ENCODE data around the gene PKP1. TPM values are rescaled to one million over a fixed set of nuclear protein-coding genes. Genes with fewer than 3 reads are reported as not detected.

The PKP1 gene
- total and polyA plus RNA-seq, 10 of the 15 experiments (the other 5 are each of a cell fraction or from before 2014, with no cell fraction given): 0.03 TPM; not detected in 9

DNA sequence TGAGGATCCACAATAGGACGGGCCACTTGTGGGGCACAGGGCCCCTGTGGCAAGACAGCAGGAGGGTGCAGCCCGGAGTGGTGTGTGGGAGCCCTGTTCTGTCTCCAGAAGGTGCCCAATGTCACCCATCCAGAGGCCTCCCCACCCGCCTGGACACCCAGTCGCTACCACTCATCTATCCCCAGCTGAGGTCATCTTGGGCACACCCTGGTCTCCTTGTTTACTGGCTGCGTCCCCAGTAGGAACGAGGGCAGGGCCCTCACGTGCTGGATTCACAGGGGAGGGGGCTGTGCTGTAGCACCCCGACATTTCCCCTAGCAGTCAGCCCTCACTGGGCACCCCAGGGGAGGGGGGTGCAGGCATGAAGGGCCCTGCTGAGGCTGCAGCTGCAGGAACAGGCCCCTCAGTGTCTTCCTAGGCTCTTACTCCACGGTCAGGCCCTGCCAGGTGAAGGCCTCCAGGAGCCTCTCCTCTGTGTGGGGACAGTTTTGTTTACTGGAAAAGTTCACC lies 96.5 kb downstream of the PKP1 start:
- H3K36me3 ChIP-seq (ENCODE audit: control insufficient read depth in 2 of 2, insufficient read depth in 2 of 2, low read length in 1 of 2): no peaks in the 10 kb centered on the region
- no peak overlapping the region for H3K9ac ChIP-seq (ENCODE audit: control insufficient read depth, insufficient read depth, low read length)
- H3K4me1 ChIP-seq (ENCODE audit: control insufficient read depth, insufficient read depth, low read length): no peaks in the 10 kb centered on the region
- intact Hi-C loops (cut with micrococcal nuclease; ENCODE audit: unreplicated experiment): no loop called here
- DNase-seq (ENCODE audit: low read depth, low spot score): no peak
- no peak for ATAC-seq
- no peak overlapping the region for H3K27ac ChIP-seq (ENCODE audit: control insufficient read depth, insufficient read depth)
- CTCF ChIA-PET: interaction anchor here (17.8 kb wide), 1 partner anchor 27 kb away, joined by 623 read pairs; no protein-coding TSS in a partner anchor
- H2AFZ ChIP-seq (ENCODE audit: control insufficient read depth, low read depth, low read length): no peak overlapping the region
- H3K9me3 ChIP-seq (replicated peaks; ENCODE audit: control insufficient read depth, insufficient read depth, low read length): no peaks in the 10 kb centered on the region
- 6% methylated on average over 9 of the region's 9 CpGs for WGBS (ENCODE audit: insufficient coverage, insufficient replicate concordance, low lambda C conversion rate, missing lambda C conversion rate)
- H3K27me3 ChIP-seq (replicated peaks in 1 of 2; ENCODE audit: control insufficient read depth in 2 of 2, insufficient read depth in 2 of 2, low read length in 1 of 2): no peaks in the 10 kb centered on the region; a peak in 1 of 4 replicates
- POLR2A ChIA-PET: interaction anchor here (18.2 kb wide), 1 partner anchor 25 kb away, joined by 228 read pairs; no protein-coding TSS in a partner anchor
- in situ Hi-C loops (cut with MboI): no loop called here
- no peak for FAIRE-seq
- no peaks in the 10 kb centered on the region for H3K79me2 ChIP-seq (ENCODE audit: control insufficient read depth, insufficient read depth, low read length)
- no TSS peak for BruUV-seq (replicated peaks)
- RAD21 ChIA-PET (ENCODE audit: unreplicated experiment): interaction anchor here (17.4 kb wide), 1 partner anchor 26 kb away, joined by 340 read pairs; no protein-coding TSS in a partner anchor
- no peak overlapping the region for H3K4me2 ChIP-seq (ENCODE audit: control insufficient read depth, insufficient read depth)
- no peaks in the 10 kb centered on the region; the same call in 1 of the 2 replicates for H4K20me1 ChIP-seq (ENCODE audit: control insufficient read depth, insufficient read depth)
- SMC1A ChIA-PET (ENCODE audit: uncharacterized antibody, unreplicated experiment): interaction anchor here (19.4 kb wide), 1 partner anchor 26 kb away, joined by 374 read pairs; no protein-coding TSS in a partner anchor
- TF ChIP-seq DPF2 (IDR thresholded peaks at IDR 0.05): no peak
- no peak for TF ChIP-seq TCF7 (IDR thresholded peaks at IDR 0.05; ENCODE audit: borderline replicate concordance)
- no peak for TF ChIP-seq CHD4 (IDR thresholded peaks at IDR 0.05)
- TF ChIP-seq IRF4 (IDR thresholded peaks at IDR 0.05; ENCODE audit: low read depth, low read length): no peak
- TF ChIP-seq SRF (IDR thresholded peaks at IDR 0.05; ENCODE audit: low read depth in 2 of 2, low read length in 2 of 2): no peak
- no peak for TF ChIP-seq PAX8 (IDR thresholded peaks at IDR 0.05)
- TF ChIP-seq NFIC (IDR thresholded peaks at IDR 0.05; ENCODE audit: low read depth, low read length): no peak
- no peak for TF ChIP-seq POLR2AphosphoS2 (IDR thresholded peaks at IDR 0.05; ENCODE audit: low read depth, low read length)
- TF ChIP-seq SUPT20H (IDR thresholded peaks at IDR 0.05; ENCODE audit: borderline replicate concordance, control insufficient read depth, low read depth, low read length): no peak
- TF ChIP-seq BCL3 (IDR thresholded peaks at IDR 0.05; ENCODE audit: borderline replicate concordance, insufficient read depth, low read depth, low read length, poor library complexity, severe bottlenecking): no peak
- TF ChIP-seq TAF1 (IDR thresholded peaks at IDR 0.05; ENCODE audit: borderline replicate concordance, low read depth, low read length): no peak
- TF ChIP-seq IKZF1 (conservative IDR thresholded peaks at IDR 0.05): no peak
- no peak for TF ChIP-seq EP300 (IDR thresholded peaks at IDR 0.05; ENCODE audit: borderline replicate concordance in 1 of 2, control insufficient read depth in 1 of 2, low read depth in 2 of 2, low read length in 2 of 2)
- no peak overlapping the region for H3K4me3 ChIP-seq
